Suppressor macrophage (primary cell): ENCODE data around the gene UGT1A10.

Experiments used
- DNase-seq, 4 experiments: peaks; one replicate each; pipeline ENCODE4 v3.0.0-alpha.2; 2020 to 2022

UGT1A10 gene

GRCh38 chr2:233656443-233656842 is 20.2 kb downstream of the UGT1A10 start:
- DNase-seq = no peak

GRCh38 chr2:233658610-233659009 is 22.4 kb downstream of the UGT1A10 start:
- DNase-seq = no peak

- DNase-seq = no peak
Measured at GRCh38 chr2:233663911-233664310, 27.7 kb downstream of the UGT1A10 start.

- DNase-seq = no peak
Measured at GRCh38 chr2:233668605-233669260, 32.5 kb downstream of the UGT1A10 start.

GRCh38 chr2:233671290-233672161 is 35.3 kb downstream of the UGT1A10 start, which contains the start of gene UGT1A9:
Gene UGT1A9 (plus strand): TSS chr2:233671898. CDS start chr2:233671935, 37 bp downstream.
- no peak for DNase-seq

GRCh38 chr2:233672886-233673285 is 36.6 kb downstream of the UGT1A10 start:
- peak in 1 of 4 experiments; percentile 2 for DNase-seq

- no peak for DNase-seq
Measured at GRCh38 chr2:233673896-233674295, 37.6 kb downstream of the UGT1A10 start.

- no peak for DNase-seq
Measured at GRCh38 chr2:233674314-233674713, 38.1 kb downstream of the UGT1A10 start.

GRCh38 chr2:233674995-233675394 is 38.7 kb downstream of the UGT1A10 start:
- no peak for DNase-seq

GRCh38 chr2:233676046-233676445 is 39.8 kb downstream of the UGT1A10 start:
- no peak for DNase-seq

- DNase-seq = no peak
Measured at GRCh38 chr2:233679196-233679595, 42.9 kb downstream of the UGT1A10 start.

- DNase-seq = peak; percentile 41 to 65 (median 56)
Measured at GRCh38 chr2:233680361-233681045, 44.3 kb downstream of the UGT1A10 start.

- no peak for DNase-seq
Measured at GRCh38 chr2:233681521-233682099, 45.4 kb downstream of the UGT1A10 start, which contains the start of gene UGT1A7. Gene UGT1A7 (plus strand): TSS chr2:233681901. CDS start chr2:233681938, 37 bp downstream.

- DNase-seq = no peak
Measured at GRCh38 chr2:233684640-233685039, 48.4 kb downstream of the UGT1A10 start.

- no peak for DNase-seq
Measured at GRCh38 chr2:233686928-233687327, 50.7 kb downstream of the UGT1A10 start.

GRCh38 chr2:233688341-233688740 is 52.1 kb downstream of the UGT1A10 start:
- DNase-seq = no peak

- DNase-seq = no peak
Measured at GRCh38 chr2:233689031-233689430, 52.8 kb downstream of the UGT1A10 start.

- no peak for DNase-seq
Measured at GRCh38 chr2:233689501-233689900, 53.3 kb downstream of the UGT1A10 start.

GRCh38 chr2:233690444-233690843 is 54.2 kb downstream of the UGT1A10 start:
- no peak for DNase-seq

- no peak for DNase-seq
Measured at GRCh38 chr2:233691443-233692433, 55.5 kb downstream of the UGT1A10 start.

- DNase-seq = no peak
Measured at GRCh38 chr2:233692648-233693047, 56.4 kb downstream of the UGT1A10 start, which contains the start of gene UGT1A6. Gene UGT1A6 (plus strand): TSS chr2:233692890. CDS start chr2:233693005, 115 bp downstream.
